ENCODE measurements around the gene STUM.

- no peak for TF ChIP-seq CTCF (IDR thresholded peaks at IDR 0.05)
- no peak for TF ChIP-seq EZH2 (IDR thresholded peaks at IDR 0.05)
- TF ChIP-seq EZH2phosphoT487 (IDR thresholded peaks at IDR 0.05), result no peak
Measured at GRCh38 chr1:226566760-226567159, 18.2 kb downstream of the STUM start.

Measured in neural progenitor cell (in vitro differentiated cells).